ENCODE measurements around the gene EML4.

Gene EML4

DNA sequence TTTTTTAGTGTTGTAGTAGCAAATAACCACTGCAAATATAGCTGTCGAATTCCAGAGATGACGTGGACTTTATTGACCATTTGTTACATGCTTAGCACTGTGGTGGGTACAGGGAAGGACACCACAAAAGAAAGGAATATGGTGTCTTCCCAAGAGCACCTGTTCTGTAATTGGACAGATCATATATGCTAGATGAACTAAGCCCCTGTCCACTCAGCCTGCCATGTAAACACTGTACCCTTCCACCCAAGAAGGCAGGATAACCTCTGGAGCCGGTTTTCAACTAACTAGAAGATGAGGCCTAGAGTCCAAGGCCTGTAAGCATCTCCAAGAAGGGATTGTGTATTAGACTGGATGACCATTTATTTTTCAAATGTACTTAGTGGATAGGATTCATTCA is 147.8 kb downstream of the EML4 start:
- Mint-ChIP-seq H3K4me3 (no peak overlapping the region), H3K4me1 (ENCODE audit: low read depth) (peaks cover 39% of the 10 kb centered on the region), H3K36me3 (ENCODE audit: low read depth) (peaks cover 52% of the 10 kb centered on the region), H3K27me3 (no peaks in the 10 kb centered on the region), H3K27ac (no peak overlapping the region), H3K9me3 (no peaks in the 10 kb centered on the region)

DNA sequence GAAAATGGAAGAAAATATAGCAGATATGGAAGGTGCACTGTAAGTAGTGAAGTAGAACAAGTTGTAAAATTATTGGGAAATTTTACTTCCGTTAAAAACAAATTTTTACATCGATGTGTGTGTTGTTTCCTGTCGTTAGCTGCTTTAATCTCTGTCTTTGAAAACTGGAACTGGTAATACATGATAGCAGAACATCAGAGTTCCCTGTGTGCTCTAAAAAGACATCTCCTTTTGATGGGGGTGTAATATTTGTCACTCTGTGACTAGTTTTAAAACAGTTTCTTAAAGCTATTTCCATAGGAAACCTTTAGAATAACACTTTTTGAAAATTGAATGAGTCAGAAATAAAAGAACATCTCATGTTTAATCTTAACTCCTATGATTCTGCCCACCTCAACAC is 148.3 kb downstream of the EML4 start:
- Mint-ChIP-seq H3K27ac (peak overlapping the region; percentile 56), H3K4me3 (no peak overlapping the region), H3K4me1 (ENCODE audit: low read depth) (peaks cover 39% of the 10 kb centered on the region), H3K36me3 (ENCODE audit: low read depth) (peaks cover 54% of the 10 kb centered on the region), H3K27me3 (no peaks in the 10 kb centered on the region), H3K9me3 (no peaks in the 10 kb centered on the region)

DNA sequence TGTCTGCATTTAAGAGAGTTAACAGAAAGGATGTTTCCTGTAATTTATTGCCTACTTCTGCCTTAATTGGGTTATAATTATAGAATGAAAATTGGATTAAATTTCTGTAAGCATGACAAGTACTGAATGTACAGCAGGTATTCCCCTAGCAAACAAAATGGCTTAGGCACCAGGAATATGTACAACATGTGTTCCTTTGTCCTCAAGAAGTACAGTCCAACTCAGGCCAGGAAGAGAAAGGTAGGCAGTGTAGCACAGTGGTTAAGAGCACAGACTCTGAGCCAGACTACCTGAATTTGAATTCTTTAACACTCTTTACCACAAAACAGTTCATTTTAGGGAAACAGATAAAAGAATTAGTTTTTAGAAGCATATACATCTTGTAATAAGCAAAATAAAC is 148.8 kb downstream of the EML4 start:
- Mint-ChIP-seq H3K36me3 (ENCODE audit: low read depth) (peaks cover 59% of the 10 kb centered on the region), H3K27ac (peak overlapping the region; percentile 56), H3K27me3 (no peaks in the 10 kb centered on the region), H3K4me1 (ENCODE audit: low read depth) (peaks cover 39% of the 10 kb centered on the region), H3K4me3 (no peak overlapping the region), H3K9me3 (no peaks in the 10 kb centered on the region)

DNA sequence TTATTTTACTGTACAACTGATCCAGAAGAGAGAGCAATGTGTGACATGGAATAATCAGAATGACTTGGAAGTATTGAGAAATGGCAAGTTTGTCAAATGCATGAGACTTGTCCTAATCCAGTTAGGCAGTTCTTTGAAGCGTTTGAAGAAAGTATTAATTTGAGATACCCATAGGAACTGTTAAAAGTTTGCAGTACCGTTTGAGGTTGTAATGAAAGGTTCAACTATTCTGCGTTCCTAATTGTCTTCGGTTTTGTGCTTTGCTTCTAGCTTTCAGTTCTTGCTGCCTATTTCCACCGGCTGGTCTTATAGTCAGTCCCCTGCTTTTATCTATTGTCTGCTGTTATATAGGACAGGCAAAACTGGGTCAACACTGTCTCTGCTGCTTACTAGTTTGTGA is 150.1 kb downstream of the EML4 start:
- Mint-ChIP-seq H3K9me3 (no peaks in the 10 kb centered on the region), H3K27ac (no peak overlapping the region), H3K4me1 (ENCODE audit: low read depth) (peaks cover 39% of the 10 kb centered on the region), H3K36me3 (ENCODE audit: low read depth) (peaks cover 59% of the 10 kb centered on the region), H3K27me3 (no peaks in the 10 kb centered on the region), H3K4me3 (no peak overlapping the region)

DNA sequence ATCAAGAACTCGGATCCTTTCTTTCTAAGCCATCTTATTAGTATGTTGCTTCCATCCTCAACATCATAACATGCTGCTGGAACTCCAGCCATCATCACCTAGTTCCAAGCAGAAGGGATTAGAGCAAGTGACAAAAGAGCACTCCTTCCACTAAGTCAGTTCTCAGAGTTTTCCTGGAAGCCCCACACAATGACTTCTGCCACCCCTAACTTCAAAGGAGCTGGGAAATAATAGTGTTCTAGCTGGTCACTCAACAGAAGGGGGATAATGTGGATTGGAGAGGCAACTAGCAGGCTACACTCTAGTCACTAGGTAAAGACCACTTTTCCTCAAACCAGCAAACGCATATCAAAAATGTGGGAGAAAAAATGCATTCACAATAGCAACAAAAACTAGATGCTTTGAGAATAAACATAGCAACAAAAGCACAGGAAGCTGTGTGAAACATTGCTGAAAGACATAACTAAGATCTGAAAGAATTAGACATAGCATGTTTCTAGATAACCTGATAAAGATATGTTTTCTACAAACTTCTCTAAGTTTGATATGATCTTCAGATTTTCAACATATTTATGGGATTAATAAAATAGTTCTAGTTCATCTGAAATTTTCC is 152.4 kb downstream of the EML4 start:
- Mint-ChIP-seq H3K4me3 (no peak overlapping the region), H3K4me1 (ENCODE audit: low read depth) (peaks cover 23% of the 10 kb centered on the region), H3K27me3 (no peaks in the 10 kb centered on the region), H3K9me3 (no peaks in the 10 kb centered on the region), H3K36me3 (ENCODE audit: low read depth) (peaks cover 57% of the 10 kb centered on the region), H3K27ac (peak overlapping the region; percentile 40)

DNA sequence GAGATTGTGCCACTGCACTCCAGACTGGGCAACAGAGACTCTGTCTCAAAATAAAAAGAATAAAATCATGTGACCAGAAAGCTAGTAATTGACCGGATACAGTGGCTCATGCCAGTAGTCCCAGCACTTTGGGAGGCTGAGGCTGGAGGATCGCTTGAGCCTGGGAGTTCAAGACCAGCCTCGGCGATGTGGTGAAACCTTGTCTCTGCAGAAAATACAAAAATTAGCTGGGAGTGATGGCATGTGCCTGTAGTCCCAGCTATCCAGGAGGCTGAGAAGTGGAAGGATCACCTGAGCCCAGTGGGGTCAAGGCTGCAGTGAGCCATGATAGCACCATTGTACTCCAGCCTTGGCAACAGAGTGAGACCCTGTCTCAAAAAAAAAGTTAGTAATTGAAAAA is 155.1 kb downstream of the EML4 start:
- H3K4me3 Mint-ChIP-seq = no peak overlapping the region
- no peak overlapping the region for H3K27ac Mint-ChIP-seq
- H3K4me1 Mint-ChIP-seq (ENCODE audit: low read depth) = peaks cover 9% of the 10 kb centered on the region
- H3K36me3 Mint-ChIP-seq (ENCODE audit: low read depth) = peaks cover 49% of the 10 kb centered on the region
- H3K9me3 Mint-ChIP-seq = no peaks in the 10 kb centered on the region
- no peaks in the 10 kb centered on the region for H3K27me3 Mint-ChIP-seq

DNA sequence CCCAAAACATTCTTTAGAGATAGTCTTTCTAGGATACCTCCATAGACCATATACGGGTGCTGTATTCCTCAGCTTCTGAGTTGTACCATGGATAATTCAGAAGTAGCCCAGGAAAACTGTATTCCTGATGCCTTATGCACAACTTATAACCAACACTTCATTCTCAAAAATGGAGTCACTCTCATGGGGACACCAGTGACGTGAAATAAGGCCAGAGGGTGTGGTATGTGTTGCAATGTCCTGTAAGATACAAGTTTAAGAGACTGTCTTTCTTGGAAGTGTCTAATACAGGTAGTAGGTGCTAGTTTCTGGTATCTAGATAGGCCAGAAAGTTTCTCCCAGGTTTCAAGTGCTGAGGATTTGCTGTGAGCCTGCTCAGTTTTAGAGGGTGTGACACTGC is 155.8 kb downstream of the EML4 start:
- Mint-ChIP-seq H3K9me3 (no peaks in the 10 kb centered on the region), H3K27ac (no peak overlapping the region), H3K4me1 (ENCODE audit: low read depth) (peaks cover 13% of the 10 kb centered on the region), H3K36me3 (ENCODE audit: low read depth) (peaks cover 55% of the 10 kb centered on the region), H3K27me3 (no peaks in the 10 kb centered on the region), H3K4me3 (no peak overlapping the region)

DNA sequence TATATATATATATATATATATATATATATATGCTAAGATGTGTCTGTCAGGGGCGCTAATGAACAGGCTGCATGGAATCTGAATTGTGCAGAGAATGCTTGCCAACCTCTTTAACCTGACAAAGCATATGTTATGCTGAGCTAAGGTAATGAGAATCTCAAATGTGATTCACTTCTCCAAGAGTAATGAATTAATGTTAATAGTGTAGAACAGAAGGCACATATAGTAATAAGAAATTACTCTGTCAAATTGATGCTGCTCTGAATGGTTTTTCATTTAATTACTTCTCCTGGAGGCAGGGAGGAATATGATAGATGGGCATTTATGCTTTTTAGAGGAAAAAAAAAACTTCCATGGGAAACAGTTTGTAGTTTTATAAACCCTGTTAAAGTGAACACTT is 156.5 kb downstream of the EML4 start:
- Mint-ChIP-seq H3K9me3 (no peaks in the 10 kb centered on the region), H3K27ac (no peak overlapping the region), H3K36me3 (ENCODE audit: low read depth) (peaks cover 59% of the 10 kb centered on the region)

DNA sequence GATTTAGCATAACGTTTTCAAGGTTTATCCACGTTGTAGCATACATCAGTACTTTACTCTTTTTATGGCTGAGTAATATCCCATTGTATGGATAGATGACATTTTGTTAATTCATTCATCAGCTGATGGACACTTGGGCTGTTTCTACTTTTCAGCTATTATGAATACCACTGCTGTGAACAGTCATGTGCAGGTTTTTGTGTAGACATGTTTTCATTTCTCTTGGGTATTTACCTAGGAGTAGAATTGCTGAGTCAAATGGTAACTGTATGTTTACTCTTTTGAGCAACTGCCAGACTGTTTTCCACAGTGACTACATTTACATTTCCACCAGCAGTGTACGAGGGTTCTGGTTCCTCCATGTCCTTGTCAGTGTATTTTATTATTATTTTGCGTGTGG is 158.0 kb downstream of the EML4 start:
- H3K4me3 Mint-ChIP-seq = no peak overlapping the region
- peaks cover 61% of the 10 kb centered on the region for H3K36me3 Mint-ChIP-seq (ENCODE audit: low read depth)
- no peaks in the 10 kb centered on the region for H3K9me3 Mint-ChIP-seq
- H3K27ac Mint-ChIP-seq = peak overlapping the region; percentile 45
- no peaks in the 10 kb centered on the region for H3K27me3 Mint-ChIP-seq
- H3K4me1 Mint-ChIP-seq (ENCODE audit: low read depth) = peaks cover 9% of the 10 kb centered on the region

More for the DNA sequence above, 156.5 kb downstream of the EML4 start:
- no peaks in the 10 kb centered on the region for H3K27me3 Mint-ChIP-seq
- peaks cover 12% of the 10 kb centered on the region for H3K4me1 Mint-ChIP-seq (ENCODE audit: low read depth)
- no peak overlapping the region for H3K4me3 Mint-ChIP-seq

DNA sequence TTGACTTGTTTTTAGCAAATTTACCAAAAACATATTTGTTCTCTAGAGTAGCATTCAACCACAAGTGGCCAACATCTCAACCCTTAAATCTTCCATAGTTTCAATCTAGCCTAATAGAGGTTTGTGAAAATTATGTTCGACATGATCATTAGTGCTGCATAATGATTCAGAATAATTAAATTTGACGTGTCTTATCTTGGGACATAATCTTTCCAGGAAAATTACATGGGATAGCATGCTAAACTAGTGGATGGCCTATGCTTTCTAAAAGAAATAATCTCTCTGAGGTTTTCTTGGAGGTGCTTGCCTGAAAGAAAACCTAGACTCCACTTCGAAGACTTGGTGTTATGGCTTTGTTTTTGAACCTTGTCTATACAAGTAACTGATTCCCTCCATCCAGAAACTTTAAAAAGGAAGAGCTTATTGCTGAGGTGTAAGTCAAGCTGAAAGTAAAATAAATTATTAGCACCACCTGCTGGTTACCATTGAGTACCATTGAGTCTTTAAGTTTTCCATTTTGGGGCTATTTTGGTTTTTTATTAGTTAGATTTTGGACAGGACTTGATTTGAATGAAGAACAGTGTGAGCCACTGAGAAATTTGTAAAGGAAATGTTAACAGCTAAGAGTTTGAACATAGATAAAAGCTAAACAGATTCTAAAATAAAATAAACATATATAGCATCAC is 159.1 kb downstream of the EML4 start:
- no peak overlapping the region for H3K4me3 Mint-ChIP-seq
- H3K4me1 Mint-ChIP-seq (ENCODE audit: low read depth) = peaks cover 9% of the 10 kb centered on the region
- H3K36me3 Mint-ChIP-seq (ENCODE audit: low read depth) = peaks cover 64% of the 10 kb centered on the region
- peak overlapping the region; percentile 52 for H3K27ac Mint-ChIP-seq
- no peaks in the 10 kb centered on the region for H3K9me3 Mint-ChIP-seq
- no peaks in the 10 kb centered on the region for H3K27me3 Mint-ChIP-seq

DNA sequence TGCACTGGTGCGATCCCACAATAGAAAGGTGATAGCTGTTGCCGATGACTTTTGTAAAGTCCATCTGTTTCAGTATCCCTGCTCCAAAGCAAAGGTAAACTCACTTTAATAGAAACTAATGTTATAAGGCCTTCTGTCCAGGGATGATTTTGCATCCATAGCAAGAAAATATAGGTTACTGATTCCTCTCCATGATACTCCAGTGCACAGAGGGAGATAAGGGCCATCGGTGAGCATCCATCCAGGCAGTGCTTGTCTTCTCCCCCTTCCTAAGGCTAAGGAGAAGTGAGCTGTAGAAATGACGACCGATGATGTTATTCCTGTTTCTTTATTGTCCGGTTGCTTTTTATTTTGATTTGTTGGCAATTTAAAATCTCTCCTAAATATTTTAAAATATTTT is 159.8 kb downstream of the EML4 start:
- no peak overlapping the region for H3K4me3 Mint-ChIP-seq
- peaks cover 71% of the 10 kb centered on the region for H3K36me3 Mint-ChIP-seq (ENCODE audit: low read depth)
- peaks cover 9% of the 10 kb centered on the region for H3K4me1 Mint-ChIP-seq (ENCODE audit: low read depth)
- H3K9me3 Mint-ChIP-seq = no peaks in the 10 kb centered on the region
- no peaks in the 10 kb centered on the region for H3K27me3 Mint-ChIP-seq
- H3K27ac Mint-ChIP-seq = no peak overlapping the region

DNA sequence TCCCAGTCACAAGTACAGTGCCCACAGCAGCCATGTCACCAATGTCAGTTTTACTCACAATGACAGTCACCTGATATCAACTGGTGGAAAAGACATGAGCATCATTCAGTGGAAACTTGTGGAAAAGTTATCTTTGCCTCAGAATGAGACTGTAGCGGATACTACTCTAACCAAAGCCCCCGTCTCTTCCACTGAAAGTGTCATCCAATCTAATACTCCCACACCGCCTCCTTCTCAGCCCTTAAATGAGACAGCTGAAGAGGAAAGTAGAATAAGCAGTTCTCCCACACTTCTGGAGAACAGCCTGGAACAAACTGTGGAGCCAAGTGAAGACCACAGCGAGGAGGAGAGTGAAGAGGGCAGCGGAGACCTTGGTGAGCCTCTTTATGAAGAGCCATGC is 160.6 kb downstream of the EML4 start:
- H3K27ac Mint-ChIP-seq = peak overlapping the region; percentile 24
- H3K27me3 Mint-ChIP-seq = no peaks in the 10 kb centered on the region
- H3K4me1 Mint-ChIP-seq (ENCODE audit: low read depth) = peaks cover 9% of the 10 kb centered on the region
- H3K36me3 Mint-ChIP-seq (ENCODE audit: low read depth) = peaks cover 73% of the 10 kb centered on the region
- H3K4me3 Mint-ChIP-seq = no peak overlapping the region
- no peaks in the 10 kb centered on the region for H3K9me3 Mint-ChIP-seq

DNA sequence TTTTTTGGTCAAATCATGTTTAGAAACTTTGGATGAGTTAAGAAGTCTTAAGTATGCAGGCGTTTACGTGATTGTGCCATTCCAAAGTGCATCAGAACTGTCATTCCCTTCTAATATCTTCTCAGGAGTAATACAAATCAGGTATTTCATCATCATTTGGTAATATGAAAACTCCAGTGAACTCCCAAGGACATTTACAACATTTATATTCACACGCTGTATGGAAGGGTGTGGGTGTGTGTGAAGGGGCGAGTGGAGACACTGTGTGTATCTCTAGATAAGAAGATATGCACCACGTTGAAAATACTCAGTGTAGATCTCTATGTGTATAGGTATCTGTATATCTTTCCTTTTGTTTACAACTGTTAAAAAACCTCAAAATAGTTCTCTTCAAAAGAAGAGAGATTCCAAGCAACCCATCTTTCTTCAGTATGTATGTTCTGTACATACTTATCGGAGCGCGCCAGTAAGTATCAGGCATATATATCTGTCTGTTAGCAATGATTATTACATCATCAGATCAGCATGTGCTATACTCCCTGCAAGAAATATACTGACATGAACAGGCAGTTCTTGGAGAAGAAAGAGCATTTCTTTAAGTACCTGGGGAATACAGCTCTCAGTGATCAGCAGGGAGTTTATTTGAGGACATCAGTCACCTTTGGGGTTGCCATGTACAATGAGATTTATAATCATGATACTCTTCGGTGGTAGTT is 162.6 kb downstream of the EML4 start:
- Mint-ChIP-seq H3K36me3 (ENCODE audit: low read depth) (peaks cover 76% of the 10 kb centered on the region), H3K27ac (peak overlapping the region; percentile 65), H3K4me3 (no peak overlapping the region), H3K4me1 (ENCODE audit: low read depth) (peaks cover 9% of the 10 kb centered on the region), H3K9me3 (no peaks in the 10 kb centered on the region), H3K27me3 (no peaks in the 10 kb centered on the region)

DNA sequence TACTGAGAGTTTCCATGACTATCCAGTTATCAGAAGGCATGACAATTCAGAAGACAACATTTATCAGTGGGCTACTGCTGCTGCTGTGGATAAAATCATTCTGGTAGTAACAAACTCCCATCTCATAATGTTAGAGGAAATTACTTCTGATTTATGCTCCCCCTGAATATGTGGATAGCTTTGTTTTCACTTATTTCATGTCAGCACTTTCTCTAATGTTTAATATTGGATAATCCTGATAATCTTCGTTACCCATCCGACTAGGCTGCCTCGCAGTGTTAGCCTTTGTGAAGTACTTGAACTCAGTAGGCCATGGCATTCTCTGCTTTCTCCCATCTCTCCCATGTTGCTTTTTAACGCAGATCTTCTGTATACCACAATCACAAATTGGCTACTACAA is 163.4 kb downstream of the EML4 start:
- Mint-ChIP-seq H3K27me3 (no peaks in the 10 kb centered on the region), H3K36me3 (ENCODE audit: low read depth) (peaks cover 78% of the 10 kb centered on the region), H3K27ac (peak overlapping the region; percentile 7), H3K9me3 (peaks cover 4% of the 10 kb centered on the region), H3K4me1 (ENCODE audit: low read depth) (peaks cover 9% of the 10 kb centered on the region), H3K4me3 (no peak overlapping the region)

DNA sequence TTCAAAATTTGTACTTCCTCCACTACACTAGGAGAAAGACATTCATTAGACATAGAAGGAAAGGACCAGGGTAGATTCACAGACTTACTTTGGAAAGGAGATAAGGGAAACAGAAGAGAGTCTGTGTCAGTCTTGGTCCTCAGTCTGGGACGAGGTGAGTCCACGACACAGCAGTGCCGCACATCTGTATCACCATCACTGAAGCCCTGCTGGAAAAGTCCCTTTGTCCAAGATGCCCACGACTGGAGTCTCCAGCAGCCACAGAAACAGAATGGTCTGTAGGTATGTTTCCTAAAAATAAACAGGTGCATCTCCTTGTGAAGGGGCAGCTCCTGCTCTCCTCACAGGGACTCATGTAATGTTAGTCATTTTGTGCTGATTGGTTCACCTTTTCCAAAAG is 164.4 kb downstream of the EML4 start:
- Mint-ChIP-seq H3K4me1 (ENCODE audit: low read depth) (peaks cover 9% of the 10 kb centered on the region), H3K36me3 (ENCODE audit: low read depth) (peaks cover 81% of the 10 kb centered on the region), H3K27me3 (no peaks in the 10 kb centered on the region), H3K27ac (peak overlapping the region; percentile 26), H3K9me3 (peaks cover 4% of the 10 kb centered on the region), H3K4me3 (no peak overlapping the region)

Data from stimulated activated naive CD8-positive, alpha-beta T cell treated with anti-CD3 and anti-CD28 coated beads, Interleukin-15, Interleukin-2, amounts not matched to agents 100 ng/mL and 50 ng/mL, for 24 hours (primary cell).